DMS153 (cell line): ENCODE data around the gene STK24.
A peak's percentile ranks its signal among the peaks of the same experiment; 100 is the strongest.

Source experiments
- DNase-seq: peaks from one replicate; lab custom pipeline; 2025; lab: John Stamatoyannopoulos, UW

The STK24 gene

DNA sequence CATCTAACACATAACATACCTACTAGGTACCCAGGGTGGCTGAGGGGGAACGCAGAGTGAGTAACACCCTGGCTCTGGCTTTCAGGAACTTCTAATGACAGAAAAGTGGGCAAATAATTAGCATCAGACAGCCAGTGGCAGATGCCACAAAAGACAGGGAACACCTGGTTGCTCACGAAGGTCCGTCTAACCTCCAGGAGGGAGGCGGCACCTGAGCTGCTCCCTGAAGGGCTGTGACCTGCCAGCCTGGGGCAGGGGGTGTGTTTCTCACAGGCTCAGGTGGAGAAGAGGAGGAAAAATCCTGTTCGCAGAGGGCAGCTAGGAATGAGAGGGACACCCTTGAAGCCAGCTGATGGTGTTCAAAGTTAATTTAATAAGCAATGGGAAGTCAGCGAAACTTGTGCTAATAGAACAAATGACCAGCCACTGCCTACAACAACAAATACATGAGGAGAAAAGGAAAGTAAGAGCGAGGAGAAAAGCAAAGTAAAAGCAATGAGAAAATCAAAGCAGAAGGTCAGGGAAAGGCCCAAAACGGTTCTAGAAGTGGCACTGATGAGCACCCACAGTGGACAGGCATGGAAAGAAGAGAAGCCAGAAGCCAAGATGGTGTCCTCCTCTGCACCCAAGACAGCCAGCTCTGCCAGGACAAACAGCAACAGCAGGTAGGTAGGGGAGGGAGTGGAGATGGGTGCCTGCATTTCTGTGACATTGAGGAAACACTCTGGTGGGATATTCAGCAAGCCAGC lies 87.3 kb downstream of the STK24 start:
- no peak for DNase-seq

DNA sequence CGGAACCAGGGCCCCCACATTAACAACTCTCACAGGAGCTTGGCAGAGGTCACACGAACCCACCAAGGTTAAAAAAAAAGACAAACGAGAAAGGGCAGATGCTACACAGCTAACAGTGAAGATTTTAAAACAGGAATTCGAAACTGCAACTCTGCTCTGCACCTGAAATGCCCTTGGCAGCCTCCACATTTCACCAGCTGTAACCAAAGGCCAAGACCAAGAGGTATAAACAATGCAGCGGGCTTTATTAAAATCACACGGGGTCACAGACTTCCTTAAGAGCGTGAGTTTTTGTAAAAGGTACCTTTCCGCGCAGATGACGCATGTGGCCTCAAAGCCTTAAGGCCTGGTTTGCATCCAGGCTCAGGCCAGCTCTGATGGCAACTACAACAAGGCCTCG lies 88.2 kb downstream of the STK24 start:
- DNase-seq: no peak

DNA sequence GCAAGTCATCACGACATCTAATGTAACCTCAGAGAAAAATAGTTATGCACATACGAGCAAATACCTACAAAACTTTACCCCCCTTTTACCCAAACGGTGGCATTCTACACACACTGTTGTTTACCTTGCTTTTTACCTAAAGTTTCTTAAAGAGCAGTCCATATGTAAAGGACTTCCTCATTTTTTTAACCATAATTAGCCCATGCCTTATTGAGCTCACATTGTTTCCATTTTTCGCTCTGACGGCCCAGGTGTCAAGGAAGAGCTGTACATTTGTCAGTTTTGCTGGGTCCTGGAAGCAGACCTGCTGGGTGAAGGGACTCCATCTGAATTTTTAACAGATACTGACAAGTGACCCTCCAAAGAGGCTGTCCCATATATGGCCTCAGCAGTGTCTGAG lies 89.4 kb downstream of the STK24 start:
- DNase-seq: no peak

DNA sequence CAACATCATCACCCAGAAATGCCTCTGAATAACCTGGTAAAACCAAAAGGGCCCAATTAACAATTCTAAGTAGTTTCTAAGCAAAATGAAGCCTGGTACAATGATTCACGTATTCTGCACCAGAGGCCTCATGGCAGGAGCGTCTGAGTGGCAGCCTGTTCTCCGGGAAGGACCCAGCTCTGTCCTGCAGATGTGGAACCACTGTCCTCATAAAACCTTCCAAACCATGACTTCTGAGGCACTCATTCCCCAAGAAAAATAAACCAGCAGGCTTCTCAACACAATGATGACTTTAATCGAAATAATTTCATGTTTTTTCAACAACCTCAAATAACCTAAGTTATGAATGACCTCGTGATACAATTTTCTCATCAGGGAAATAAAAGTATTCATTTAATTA lies 89.9 kb downstream of the STK24 start:
- no peak for DNase-seq

DNA sequence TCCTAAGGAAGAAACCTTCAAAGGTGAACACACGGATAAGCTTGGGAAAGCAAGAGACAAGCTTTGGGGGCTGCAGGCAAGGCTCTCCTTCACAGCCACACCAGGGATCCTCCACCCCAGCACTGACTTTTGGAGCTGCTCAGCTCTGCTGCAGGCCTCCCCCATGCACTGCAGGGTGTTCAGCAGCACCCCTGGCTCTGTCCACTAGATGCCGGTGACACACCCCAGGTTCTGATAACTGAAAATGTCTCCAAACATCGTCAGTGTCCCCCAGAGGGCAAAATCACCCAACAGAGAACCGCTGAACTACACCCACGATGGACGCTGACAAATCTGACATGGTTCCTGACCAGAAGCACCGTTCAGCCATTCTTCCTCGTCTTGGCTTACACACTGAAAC lies 90.5 kb downstream of the STK24 start:
- no peak for DNase-seq

GRCh38 chr13:98485561-98485960 lies 91.3 kb downstream of the STK24 start:
- DNase-seq: no peak

- peak; percentile 76 for DNase-seq
Measured at GRCh38 chr13:98484289-98485219, 92.4 kb downstream of the STK24 start.

DNA sequence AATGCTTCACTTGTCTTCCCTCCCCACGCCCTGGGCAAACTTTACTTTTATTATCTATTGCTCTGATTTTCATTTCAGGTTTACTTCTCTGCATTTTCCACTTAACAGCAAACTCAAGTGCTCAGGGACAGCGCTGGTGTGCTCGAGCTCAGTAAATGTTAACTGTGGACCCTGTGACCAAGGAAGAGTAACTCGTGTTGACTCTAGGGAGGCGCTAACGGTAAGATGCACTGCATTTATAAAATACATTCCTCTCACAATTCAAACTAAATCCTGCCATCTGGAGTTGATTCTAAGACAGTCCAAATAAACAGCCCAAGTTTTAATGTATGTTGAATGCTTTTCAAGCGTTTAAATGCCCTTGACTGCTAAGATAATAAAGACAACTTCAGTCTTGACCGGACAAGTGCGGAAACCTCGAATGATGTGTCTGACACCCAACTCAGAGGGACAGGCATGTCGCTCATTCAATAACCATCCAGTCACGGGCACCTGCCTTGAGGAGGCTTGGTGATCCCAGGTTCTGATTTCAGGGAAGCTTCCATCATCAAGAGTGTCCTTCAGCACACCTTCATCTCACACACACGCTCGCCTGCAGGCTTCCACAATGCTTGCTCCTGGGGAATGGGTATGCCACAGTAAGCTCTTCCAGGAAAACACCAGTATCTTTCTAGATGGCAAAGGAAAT lies 93.2 kb downstream of the STK24 start:
- no peak for DNase-seq

- no peak for DNase-seq
Measured at GRCh38 chr13:98482476-98483444, 94.1 kb downstream of the STK24 start.

- no peak for DNase-seq
Measured at GRCh38 chr13:98480915-98481877, 95.7 kb downstream of the STK24 start.

- DNase-seq: no peak
Measured at GRCh38 chr13:98479496-98480003, 97.4 kb downstream of the STK24 start.

DNA sequence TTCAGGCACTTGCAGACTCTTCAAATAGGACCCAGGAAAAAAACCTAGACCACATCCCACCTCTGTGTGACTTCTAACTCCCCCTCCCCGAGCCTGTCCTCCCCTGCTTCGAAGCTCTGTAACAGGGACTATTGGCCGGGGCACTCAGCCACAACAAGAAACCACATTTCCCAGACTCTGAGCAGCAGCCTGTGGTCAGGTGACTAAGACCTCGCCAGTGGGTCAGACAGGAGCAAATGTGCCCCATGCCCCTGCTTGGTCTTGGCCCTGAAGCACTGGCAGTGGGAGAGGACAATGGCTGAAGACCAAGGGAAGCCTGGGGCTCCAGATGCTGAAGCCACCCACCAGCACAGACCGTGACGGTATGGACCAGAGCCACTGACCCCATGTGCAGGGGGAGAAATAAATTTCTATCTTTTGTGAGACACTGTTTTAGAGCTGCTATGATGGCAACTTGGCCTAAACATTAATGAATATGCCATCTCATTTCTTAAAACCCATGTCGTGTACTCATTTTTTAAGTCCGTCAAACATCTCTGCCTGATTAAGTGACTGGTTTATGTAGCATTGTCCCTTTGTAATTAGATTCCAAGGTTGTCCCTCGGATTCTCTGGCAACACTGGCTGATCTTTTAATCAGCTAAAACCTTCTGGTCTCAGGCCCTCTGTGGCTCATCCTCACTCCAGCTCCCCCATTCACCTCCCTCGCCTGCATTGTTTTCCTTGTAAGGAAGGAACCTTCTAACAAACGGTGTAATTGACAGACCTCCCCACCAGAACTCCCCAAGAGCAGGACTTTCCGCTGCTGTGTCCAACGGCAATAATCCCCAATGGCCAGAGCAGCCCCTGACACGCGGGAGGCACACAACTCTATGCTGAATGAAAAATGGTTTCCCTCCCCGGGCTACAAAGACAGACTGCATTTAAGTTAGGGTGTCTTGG lies 98.4 kb downstream of the STK24 start:
- no peak for DNase-seq

DNA sequence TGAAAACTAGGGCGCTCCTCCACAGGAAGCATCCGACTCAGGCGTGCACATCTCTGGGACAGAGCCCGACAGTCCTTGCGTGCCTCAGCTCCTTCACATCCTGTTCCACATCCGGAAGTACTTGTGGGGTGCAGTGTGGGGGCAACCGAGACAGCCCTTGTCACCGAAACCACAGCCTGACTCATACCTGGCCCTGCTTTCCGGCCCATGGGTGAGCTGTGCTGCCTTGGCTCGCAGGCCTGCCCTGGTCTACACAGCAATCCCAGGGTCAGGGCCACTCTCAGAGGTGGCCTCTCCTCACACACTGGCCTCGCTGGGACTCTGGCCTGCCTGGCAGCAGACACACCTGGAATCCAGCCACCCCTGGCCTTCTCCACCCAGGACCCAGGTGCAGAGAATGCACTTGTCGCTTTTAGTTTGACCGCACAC lies 100.4 kb downstream of the STK24 start:
- DNase-seq: no peak

GRCh38 chr13:98476106-98476505 lies 100.8 kb downstream of the STK24 start:
- no peak for DNase-seq

DNA sequence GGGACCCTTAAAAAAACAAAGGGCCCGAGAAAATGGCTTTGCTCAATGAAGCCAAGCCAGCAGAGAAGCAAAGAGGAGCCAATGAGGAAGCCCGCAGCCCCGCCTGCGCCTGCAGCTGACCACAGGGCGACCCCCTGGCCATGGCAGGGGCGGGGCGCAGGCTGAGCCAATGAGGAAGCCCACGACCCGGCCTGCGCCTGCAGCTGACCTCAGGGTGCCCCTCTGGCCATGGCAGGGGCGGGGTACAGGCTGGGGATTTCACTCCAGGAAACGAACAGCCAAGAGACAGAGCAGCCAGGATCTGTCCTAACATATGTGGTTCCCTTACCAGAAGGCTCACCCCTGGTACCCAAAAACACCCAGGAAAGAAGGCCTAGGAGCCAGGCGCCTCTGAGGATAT lies 101.4 kb downstream of the STK24 start:
- no peak for DNase-seq

- no peak for DNase-seq
Measured at GRCh38 chr13:98474761-98475160, 102.1 kb downstream of the STK24 start.

- no peak for DNase-seq
Measured at GRCh38 chr13:98474292-98474691, 102.6 kb downstream of the STK24 start.

- no peak for DNase-seq
Measured at GRCh38 chr13:98473788-98474144, 103.1 kb downstream of the STK24 start.
